ENCODE results near the gene MAP3K8. TPM values are rescaled to one million over a fixed set of nuclear protein-coding genes. Genes with fewer than 3 reads are reported as not detected.
A peak's percentile ranks its signal among the peaks of the same experiment; 100 is the strongest.
"Not testable (repeated sequence)": the region's sequence is repeated elsewhere in the genome, so short reads cannot be mapped to it uniquely, and the experiment has no call there.

The MAP3K8 gene
- polyA plus RNA-seq, 1 experiment, result 13.7 TPM

- CTCF ChIA-PET, result interaction anchor here (1.0 to 1.6 kb wide), 3 partner anchors 35 to 101 kb away, joined by 4 to 5 read pairs (median 4); no protein-coding TSS in a partner anchor
- Histone ChIP-seq H3K27me3 (ENCODE audit: control insufficient read depth, insufficient read depth, low read length) (no peaks in the 10 kb centered on the region), H3K36me3 (ENCODE audit: control insufficient read depth, insufficient read depth, low read length) (no peaks in the 10 kb centered on the region), H3K4me3 (ENCODE audit: low read depth, low read length) (peak overlapping the region; percentile 88)
- POLR2A ChIA-PET, result interaction anchor here (0.6 to 2.1 kb wide), 6 partner anchors 9 to 256 kb away, joined by 3 to 6 read pairs (median 4); no protein-coding TSS in a partner anchor
- TF ChIP-seq CTCF (IDR thresholded peaks at IDR 0.05; ENCODE audit: insufficient read depth, low read depth, low read length), result no peak
- DNase-seq (ENCODE audit: low read depth), result no peak
Measured at GRCh38 chr10:30433306-30433729, 666 bp upstream of the MAP3K8 start.

- peak overlapping the region; percentile 88 for H3K4me3 ChIP-seq (ENCODE audit: low read depth, low read length)
- no peaks in the 10 kb centered on the region for H3K36me3 ChIP-seq (ENCODE audit: control insufficient read depth, insufficient read depth, low read length)
- POLR2A ChIA-PET, result interaction anchor here (0.6 to 2.1 kb wide), 3 partner anchors 11 to 371 kb away, joined by 3 to 6 read pairs (median 5); no protein-coding TSS in a partner anchor
- no peaks in the 10 kb centered on the region for H3K27me3 ChIP-seq (ENCODE audit: control insufficient read depth, insufficient read depth, low read length)
- DNase-seq (ENCODE audit: low read depth), result no peak
- CTCF ChIA-PET, result interaction anchor here (1.0 to 1.6 kb wide), 3 partner anchors 33 to 100 kb away, joined by 3 to 5 read pairs (median 4); no protein-coding TSS in a partner anchor
- TF ChIP-seq CTCF (IDR thresholded peaks at IDR 0.05; ENCODE audit: insufficient read depth, low read depth, low read length), result no peak
Measured at GRCh38 chr10:30434273-30435072, 489 bp downstream of the MAP3K8 start.

GRCh38 chr10:30435073-30435422 lies 1.1 kb downstream of the MAP3K8 start:
- H3K27me3 ChIP-seq (ENCODE audit: control insufficient read depth, insufficient read depth, low read length), result no peaks in the 10 kb centered on the region
- peak overlapping the region; percentile 88 for H3K4me3 ChIP-seq (ENCODE audit: low read depth, low read length)
- DNase-seq (ENCODE audit: low read depth), result no peak
- ChIA-PET CTCF (interaction anchor here (1.0 kb wide), 1 partner anchor 99 kb away, joined by 3 read pairs; no protein-coding TSS in a partner anchor), POLR2A (no interaction called here)
- H3K36me3 ChIP-seq (ENCODE audit: control insufficient read depth, insufficient read depth, low read length), result no peaks in the 10 kb centered on the region; the same call in 1 of the 2 replicates
- no peak for TF ChIP-seq CTCF (IDR thresholded peaks at IDR 0.05; ENCODE audit: insufficient read depth, low read depth, low read length)

- DNase-seq (ENCODE audit: low read depth); POLR2A ChIA-PET; H3K36me3 ChIP-seq (ENCODE audit: control insufficient read depth, insufficient read depth, low read length); H3K27me3 ChIP-seq (ENCODE audit: control insufficient read depth, insufficient read depth, low read length): not testable (repeated sequence)
- H3K4me3 ChIP-seq (ENCODE audit: low read depth, low read length), result peak overlapping the region; percentile 88
- CTCF ChIA-PET, result interaction anchor here (0.7 to 1.0 kb wide), 3 partner anchors 99 to 190 kb away, joined by 3 read pairs; no protein-coding TSS in a partner anchor
Measured at GRCh38 chr10:30435499-30436167, 1.6 kb downstream of the MAP3K8 start.

GRCh38 chr10:30436191-30436611 lies 2.2 kb downstream of the MAP3K8 start:
- no peaks in the 10 kb centered on the region; the same call in 1 of the 2 replicates for H3K36me3 ChIP-seq (ENCODE audit: control insufficient read depth, insufficient read depth, low read length)
- ChIA-PET CTCF (interaction anchor here (0.6 to 0.7 kb wide), 3 partner anchors 98 to 189 kb away, joined by 3 read pairs; no protein-coding TSS in a partner anchor), POLR2A (interaction anchor here (0.6 kb wide), 1 partner anchor 544 kb away, joined by 3 read pairs; no protein-coding TSS in a partner anchor)
- H3K4me3 ChIP-seq (ENCODE audit: low read depth, low read length), result peak overlapping the region; percentile 88
- DNase-seq (ENCODE audit: low read depth), result peak; percentile 81
- TF ChIP-seq CTCF (IDR thresholded peaks at IDR 0.05; ENCODE audit: insufficient read depth, low read depth, low read length), result no peak
- H3K27me3 ChIP-seq (ENCODE audit: control insufficient read depth, insufficient read depth, low read length), result no peaks in the 10 kb centered on the region

All from BJ (cell line).